Activated T-cell treated with anti-CD3 and anti-CD28 coated beads, Interleukin-2, amount 50 U/mL, for 72 hours (primary cell): ENCODE results near the gene FBXO31. TPM values are rescaled to one million over a fixed set of nuclear protein-coding genes. Genes with fewer than 3 reads are reported as not detected.
A peak's percentile ranks its signal among the peaks of the same experiment; 100 is the strongest.

Experiments
- ATAC-seq, 2 donors: fragments of 150-1000 bp; cut with Tn5 transposase; replicated peaks in 1 of 2; 2 replicates each; pipeline ENCODE4 v1.10.0; 2021; ENCODE audit warnings: moderate library complexity in 2 of 2, mild to moderate bottlenecking in 1 of 2
- DNase-seq, 2 donors: peaks; one replicate each; pipeline ENCODE4 v3.0.0; 2021 to 2022; ENCODE audit warnings: mixed read lengths in 1 of 2
- H3K27ac Mint-ChIP-seq: one replicate; pipeline ENCODE4 v1.8.0; 2022; ENCODE audit warnings: mild to moderate bottlenecking, moderate library complexity, mixed read lengths
- H3K27me3 Mint-ChIP-seq: one replicate; pipeline ENCODE4 v1.8.0; 2022; ENCODE audit warnings: low read depth, mixed read lengths
- H3K36me3 Mint-ChIP-seq, 2 donors: one replicate each; pipeline ENCODE4 v1.8.0; 2022; ENCODE audit warnings: mixed read lengths in 2 of 2, mild to moderate bottlenecking in 1 of 2; ENCODE audit not compliant: insufficient read depth in 2 of 2
- H3K4me1 Mint-ChIP-seq: one replicate; pipeline ENCODE4 v1.8.0; 2022; ENCODE audit warnings: low read depth, mixed read lengths
- H3K4me3 Mint-ChIP-seq, 2 donors: one replicate each; pipeline ENCODE4 v1.8.0; 2022; ENCODE audit warnings: mild to moderate bottlenecking in 2 of 2, mixed read lengths in 2 of 2, moderate library complexity in 2 of 2
- H3K9me3 Mint-ChIP-seq, 2 donors: one replicate each; pipeline ENCODE4 v1.8.0; 2022; ENCODE audit warnings: mixed read lengths in 2 of 2
- total RNA-seq, 2 donors: library from RNA; stranded (reverse); gene quantifications; one replicate each; pipeline ENCODE4 v1.2.3, GENCODE V29; 2022

Gene FBXO31
- total RNA-seq, 2 donors from 2014 or later = 33.7 to 36.8 TPM

DNA sequence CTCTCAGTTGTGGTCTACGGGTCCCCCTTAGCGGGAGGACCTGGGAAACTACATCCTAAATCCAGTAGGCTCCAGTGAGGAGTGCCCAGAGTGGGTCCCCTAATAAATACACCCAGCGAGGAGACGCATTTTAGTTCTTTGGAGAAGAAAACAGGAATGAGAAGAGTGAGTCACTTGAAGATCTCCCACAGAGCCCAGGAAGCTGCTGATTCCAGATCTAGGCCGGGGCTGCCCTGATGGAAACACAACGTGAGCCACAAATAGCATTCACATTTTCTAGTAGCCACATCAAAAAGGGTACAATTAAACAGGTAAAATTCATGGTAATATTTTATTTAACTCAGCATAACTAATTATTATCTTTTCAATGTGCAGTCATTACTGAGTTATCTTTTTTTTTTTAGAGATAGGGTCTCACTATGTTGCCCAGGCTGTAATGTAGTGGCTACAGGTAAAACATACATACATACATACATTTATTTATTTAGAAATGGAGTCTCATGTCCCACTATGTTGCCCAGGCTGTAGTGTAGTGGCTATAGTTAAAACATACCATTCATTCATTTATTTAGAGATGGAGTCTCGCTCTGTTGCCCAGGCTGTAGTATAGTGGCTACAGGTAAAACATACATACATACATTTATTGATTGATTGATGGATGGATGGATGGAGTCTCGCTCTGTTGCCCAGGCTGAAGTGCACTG lies 21.5 kb downstream of the FBXO31 start:
- DNase-seq = no peak
- H3K27ac Mint-ChIP-seq = no peak overlapping the region
- no peak for ATAC-seq
- H3K4me1 Mint-ChIP-seq = peaks cover 27% of the 10 kb centered on the region
- peaks cover 0 to 3% of the 10 kb centered on the region in 2 donors for H3K36me3 Mint-ChIP-seq
- no peak overlapping the region for H3K4me3 Mint-ChIP-seq
- no peaks in the 10 kb centered on the region for H3K27me3 Mint-ChIP-seq
- no peaks in the 10 kb centered on the region for H3K9me3 Mint-ChIP-seq

DNA sequence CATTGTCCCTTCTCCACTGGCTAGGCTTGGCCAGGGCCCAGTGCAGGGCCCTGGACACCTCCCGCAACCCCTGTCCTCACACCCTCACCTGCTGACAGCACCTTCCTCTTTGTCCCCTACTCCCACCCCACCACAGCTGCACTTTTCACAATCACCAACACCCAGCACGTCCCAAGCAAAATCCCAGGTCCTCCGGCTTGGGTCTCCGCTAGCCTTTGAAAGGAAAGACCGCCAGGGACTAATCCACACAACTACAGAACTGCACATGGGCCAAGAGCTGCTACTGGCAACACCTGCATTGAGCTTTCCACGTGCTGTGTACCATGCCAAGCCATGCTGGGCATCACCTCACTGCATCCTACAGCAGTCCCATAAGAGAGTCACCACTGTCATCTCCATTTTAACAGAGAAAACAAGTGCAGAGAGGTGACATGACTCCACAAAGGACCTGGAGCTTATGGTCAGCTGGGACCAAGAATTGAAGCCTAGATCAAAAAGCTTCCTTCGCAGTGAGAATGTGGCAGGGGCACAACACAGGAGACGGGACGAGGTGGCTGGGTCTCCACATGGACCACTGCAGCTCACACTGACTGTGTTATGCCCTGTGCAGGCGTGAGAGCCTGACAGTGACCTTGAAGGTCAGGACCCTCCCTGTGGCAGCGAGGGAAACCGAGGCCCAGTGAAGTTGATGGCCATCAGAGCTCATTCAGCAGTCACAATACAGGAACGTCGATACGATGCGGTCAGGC lies 22.5 kb downstream of the FBXO31 start:
- ATAC-seq (no peak), DNase-seq (no peak)
- H3K9me3 Mint-ChIP-seq = no peaks in the 10 kb centered on the region
- H3K27ac Mint-ChIP-seq = no peak overlapping the region
- no peak overlapping the region for H3K4me3 Mint-ChIP-seq
- H3K27me3 Mint-ChIP-seq = no peaks in the 10 kb centered on the region
- peaks cover 27% of the 10 kb centered on the region for H3K4me1 Mint-ChIP-seq
- peaks cover 0 to 3% of the 10 kb centered on the region in 2 donors for H3K36me3 Mint-ChIP-seq

DNA sequence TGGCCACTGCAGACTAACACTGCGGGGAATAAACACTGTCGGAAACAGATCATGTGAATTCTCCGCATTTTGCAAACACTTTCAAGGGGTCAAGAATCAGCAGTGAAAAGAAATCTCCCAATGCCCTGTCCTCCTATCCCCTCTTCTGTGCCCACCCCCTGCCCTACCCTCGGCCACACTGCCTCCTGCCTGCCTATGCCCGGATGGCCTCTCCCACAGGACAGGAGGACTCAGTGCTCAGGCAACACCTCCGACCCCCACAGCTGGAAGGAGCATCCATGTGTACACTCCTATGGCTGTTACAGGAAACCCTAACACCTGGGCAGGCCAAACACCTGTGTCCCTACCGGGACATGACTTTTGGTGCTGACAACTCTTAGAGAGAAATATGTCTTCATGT lies 24.5 kb downstream of the FBXO31 start:
- H3K27me3 Mint-ChIP-seq = no peaks in the 10 kb centered on the region
- H3K9me3 Mint-ChIP-seq = no peaks in the 10 kb centered on the region
- ATAC-seq = no peak
- peaks cover 14% of the 10 kb centered on the region for H3K4me1 Mint-ChIP-seq
- peaks cover 0 to 3% of the 10 kb centered on the region in 2 donors for H3K36me3 Mint-ChIP-seq
- peak overlapping the region; percentile 3 for H3K27ac Mint-ChIP-seq
- no peak for DNase-seq
- no peak overlapping the region for H3K4me3 Mint-ChIP-seq

DNA sequence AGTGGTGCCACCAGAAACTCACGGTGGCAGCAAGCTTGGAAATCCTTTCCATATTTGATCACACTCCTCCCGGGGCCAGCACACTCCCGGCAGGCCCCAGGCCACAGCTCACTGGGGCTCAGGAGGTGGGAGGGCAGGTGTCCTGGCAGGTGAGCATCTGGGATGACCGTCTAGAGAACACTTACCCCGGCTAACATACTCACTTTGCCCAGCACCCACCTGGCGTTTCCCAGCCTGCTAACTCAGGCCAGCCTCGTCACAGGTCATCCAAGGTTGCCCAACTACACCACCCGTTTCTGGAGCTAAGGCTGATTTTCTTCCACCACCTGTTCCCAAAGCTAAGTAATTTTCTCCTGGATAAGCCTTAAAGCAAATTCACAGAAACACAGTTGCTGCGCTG lies 24.9 kb downstream of the FBXO31 start:
- DNase-seq = no peak

DNA sequence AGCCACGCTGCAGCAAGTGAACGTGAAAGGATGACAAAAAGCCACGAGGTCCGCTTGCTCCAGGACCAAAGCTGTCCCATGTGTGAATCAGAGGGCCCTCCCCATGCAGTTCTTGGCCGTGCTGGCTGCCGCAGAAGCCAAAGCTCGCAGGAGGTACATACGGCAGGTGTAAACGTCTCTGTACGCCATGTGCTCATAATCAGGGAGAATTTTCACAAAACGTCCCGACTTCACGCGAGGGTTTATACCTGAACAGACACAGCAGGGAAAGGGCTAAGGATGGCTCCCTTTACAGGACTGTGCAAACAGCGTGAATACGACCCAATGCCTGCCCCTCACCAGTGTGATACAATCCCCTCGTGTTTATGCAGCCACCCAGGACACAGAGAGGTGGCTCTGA lies 25.3 kb downstream of the FBXO31 start:
- no peaks in the 10 kb centered on the region for H3K9me3 Mint-ChIP-seq
- H3K4me3 Mint-ChIP-seq = no peak overlapping the region
- H3K36me3 Mint-ChIP-seq = peaks cover 0 to 3% of the 10 kb centered on the region in 2 donors
- no peak for ATAC-seq
- no peak for DNase-seq
- H3K4me1 Mint-ChIP-seq = peaks cover 9% of the 10 kb centered on the region
- H3K27ac Mint-ChIP-seq = no peak overlapping the region
- H3K27me3 Mint-ChIP-seq = no peaks in the 10 kb centered on the region

More for the DNA sequence above, 24.9 kb downstream of the FBXO31 start:
- Mint-ChIP-seq H3K9me3 (no peaks in the 10 kb centered on the region), H3K4me3 (no peak overlapping the region), H3K27me3 (no peaks in the 10 kb centered on the region), H3K27ac (no peak overlapping the region), H3K36me3 (peaks cover 0 to 3% of the 10 kb centered on the region in 2 donors), H3K4me1 (peaks cover 13% of the 10 kb centered on the region)
- ATAC-seq = no peak

DNA sequence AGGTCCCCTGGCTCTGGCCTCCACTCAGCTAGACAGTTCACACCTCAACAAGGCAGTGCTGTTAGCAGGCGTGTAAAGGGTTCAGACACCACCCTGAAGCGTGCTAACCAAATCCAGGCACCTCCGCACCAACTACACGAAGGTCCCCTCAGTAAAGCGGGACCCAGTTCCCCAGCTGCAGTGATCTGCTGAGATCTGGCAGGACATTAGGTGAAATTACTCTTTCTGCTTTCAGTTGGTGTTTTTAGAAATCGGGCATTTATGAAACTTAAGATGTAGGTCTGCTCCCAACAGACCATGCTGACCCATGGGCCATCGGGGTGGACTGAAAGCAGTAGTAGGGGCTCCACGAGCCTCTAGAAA lies 27.1 kb downstream of the FBXO31 start:
- Mint-ChIP-seq H3K27ac (no peak overlapping the region), H3K36me3 (peaks cover 0 to 3% of the 10 kb centered on the region in 2 donors), H3K27me3 (no peaks in the 10 kb centered on the region), H3K9me3 (no peaks in the 10 kb centered on the region), H3K4me1 (peaks cover 9% of the 10 kb centered on the region), H3K4me3 (no peak overlapping the region)
- DNase-seq = no peak
- ATAC-seq = no peak

DNA sequence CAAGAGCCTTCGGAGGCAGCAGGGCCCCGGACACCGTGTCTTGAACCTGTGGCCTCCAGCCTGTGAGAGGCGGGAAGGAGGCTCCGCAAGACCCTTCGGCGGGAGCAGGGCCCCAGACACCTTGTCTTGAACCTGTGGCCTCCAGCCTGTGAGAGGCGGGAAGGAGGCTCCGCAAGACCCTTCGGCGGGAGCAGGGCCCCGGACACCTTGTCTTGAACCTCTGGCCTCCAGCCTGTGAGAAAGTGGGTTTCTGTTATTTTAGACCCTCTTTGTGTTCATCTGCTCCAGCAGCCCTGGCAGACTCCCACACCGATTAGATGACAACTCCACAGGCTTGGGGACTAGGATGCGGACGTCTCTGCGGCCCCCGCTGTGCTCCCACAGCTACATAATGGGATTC lies 30.0 kb downstream of the FBXO31 start:
- ATAC-seq (no peak), DNase-seq (no peak)
- no peak overlapping the region for H3K27ac Mint-ChIP-seq
- H3K4me1 Mint-ChIP-seq = no peaks in the 10 kb centered on the region
- H3K4me3 Mint-ChIP-seq = no peak overlapping the region
- H3K36me3 Mint-ChIP-seq = peaks cover 0 to 3% of the 10 kb centered on the region in 2 donors
- no peaks in the 10 kb centered on the region for H3K9me3 Mint-ChIP-seq
- no peaks in the 10 kb centered on the region for H3K27me3 Mint-ChIP-seq

DNA sequence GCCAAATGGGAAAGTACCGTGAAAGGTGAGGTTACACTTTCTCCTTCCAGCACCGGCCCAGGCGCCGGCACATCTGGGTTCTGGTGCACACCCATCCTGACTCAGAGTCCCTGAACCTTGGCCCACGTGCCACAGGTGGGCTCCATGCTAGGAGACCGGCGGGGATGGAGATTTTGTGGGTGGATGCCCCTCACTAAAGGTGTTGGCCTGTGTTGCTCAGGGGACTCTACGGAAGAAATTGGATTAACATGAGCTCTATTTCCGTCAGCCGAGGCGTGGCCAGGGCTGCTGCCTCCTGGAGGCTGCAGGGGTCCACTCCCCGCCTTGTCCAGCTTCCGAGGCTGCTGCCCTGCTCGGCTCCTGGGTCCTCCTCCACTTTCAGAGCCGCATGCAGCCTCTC lies 30.8 kb downstream of the FBXO31 start:
- H3K27me3 Mint-ChIP-seq = no peaks in the 10 kb centered on the region
- no peak overlapping the region for H3K4me3 Mint-ChIP-seq
- no peak overlapping the region for H3K27ac Mint-ChIP-seq
- DNase-seq (no peak), ATAC-seq (no peak)
- no peaks in the 10 kb centered on the region for H3K4me1 Mint-ChIP-seq
- H3K36me3 Mint-ChIP-seq = no peaks in the 10 kb centered on the region
- no peaks in the 10 kb centered on the region for H3K9me3 Mint-ChIP-seq

DNA sequence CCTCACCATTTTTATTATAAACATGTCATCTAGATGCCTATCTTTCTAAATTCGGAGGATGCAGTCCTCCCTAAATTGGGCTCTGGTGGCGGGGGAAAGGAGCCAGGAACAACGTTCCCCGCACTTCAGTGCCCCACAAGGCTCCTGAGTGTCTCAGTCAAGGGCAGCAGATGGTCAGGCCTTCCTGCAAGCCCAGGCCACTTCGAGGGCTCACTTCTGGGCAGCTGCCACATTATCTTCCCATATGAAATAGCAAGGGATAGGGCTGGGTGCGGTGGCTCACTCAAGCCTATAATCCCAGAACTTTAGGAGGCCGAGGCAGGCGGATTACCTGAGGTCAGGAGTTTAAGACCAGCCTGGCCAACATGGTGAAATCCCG lies 32.3 kb downstream of the FBXO31 start:
- Mint-ChIP-seq H3K4me1 (no peaks in the 10 kb centered on the region), H3K27ac (no peak overlapping the region), H3K4me3 (no peak overlapping the region), H3K36me3 (no peaks in the 10 kb centered on the region), H3K9me3 (no peaks in the 10 kb centered on the region), H3K27me3 (no peaks in the 10 kb centered on the region)
- ATAC-seq (no peak), DNase-seq (no peak)

DNA sequence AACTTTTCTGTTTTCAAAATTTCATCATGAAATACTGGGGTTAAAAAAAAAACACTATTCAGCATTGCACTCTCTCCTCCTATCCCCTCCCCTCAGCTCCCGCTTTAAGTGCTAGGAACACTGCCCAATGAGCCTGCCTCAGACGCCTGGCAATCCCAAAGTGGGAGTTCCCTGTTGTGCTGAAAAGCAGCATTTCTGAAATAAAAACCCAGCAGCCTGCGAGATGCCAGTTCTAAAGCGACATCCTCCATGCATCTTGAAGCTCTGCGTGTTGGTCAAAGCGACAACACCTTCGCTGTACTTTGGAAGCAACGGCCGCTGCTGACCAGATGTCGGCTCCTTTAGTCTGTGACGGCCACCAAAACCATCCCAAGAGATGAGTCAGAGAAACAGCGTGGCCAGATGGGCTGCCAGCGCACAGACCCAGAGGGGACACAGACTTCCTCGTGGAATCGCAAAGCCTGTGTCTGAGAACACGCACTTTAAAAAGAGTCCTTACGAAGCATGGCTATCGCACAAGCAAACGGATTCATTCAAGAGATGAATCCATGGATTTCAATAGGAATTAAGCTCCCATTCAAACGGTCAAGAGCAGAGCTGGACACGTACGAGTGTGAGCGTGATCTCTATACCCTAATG lies 32.8 kb downstream of the FBXO31 start:
- Mint-ChIP-seq H3K27ac (no peak overlapping the region), H3K4me3 (no peak overlapping the region), H3K9me3 (no peaks in the 10 kb centered on the region), H3K4me1 (peaks cover under 1% of the 10 kb centered on the region), H3K27me3 (no peaks in the 10 kb centered on the region), H3K36me3 (no peaks in the 10 kb centered on the region)
- DNase-seq (no peak), ATAC-seq (no peak)

DNA sequence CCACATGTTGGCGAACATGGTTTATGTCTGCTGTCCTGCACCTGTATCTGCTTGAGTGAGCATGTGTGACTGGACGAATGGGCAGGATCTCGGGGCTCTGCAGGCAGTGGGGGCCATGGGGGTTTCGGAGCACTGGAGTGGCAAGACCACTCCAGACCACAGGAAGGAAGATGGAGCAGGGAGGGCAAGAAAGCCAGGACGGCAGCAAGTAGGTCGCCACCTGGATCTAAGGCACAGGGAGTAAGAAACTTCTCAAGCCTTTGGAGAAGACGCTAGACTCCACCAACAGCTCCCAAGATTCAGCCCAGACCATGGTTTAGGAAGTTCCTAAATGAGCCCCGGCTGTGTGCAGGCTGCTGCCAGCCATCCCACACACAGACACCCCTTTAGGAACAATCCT lies 33.5 kb downstream of the FBXO31 start:
- no peak overlapping the region for H3K4me3 Mint-ChIP-seq
- no peak for ATAC-seq
- no peaks in the 10 kb centered on the region for H3K9me3 Mint-ChIP-seq
- H3K36me3 Mint-ChIP-seq = peaks cover 0 to 4% of the 10 kb centered on the region in 2 donors
- H3K27me3 Mint-ChIP-seq = no peaks in the 10 kb centered on the region
- no peak for DNase-seq
- H3K27ac Mint-ChIP-seq = no peak overlapping the region
- peaks cover 8% of the 10 kb centered on the region for H3K4me1 Mint-ChIP-seq

DNA sequence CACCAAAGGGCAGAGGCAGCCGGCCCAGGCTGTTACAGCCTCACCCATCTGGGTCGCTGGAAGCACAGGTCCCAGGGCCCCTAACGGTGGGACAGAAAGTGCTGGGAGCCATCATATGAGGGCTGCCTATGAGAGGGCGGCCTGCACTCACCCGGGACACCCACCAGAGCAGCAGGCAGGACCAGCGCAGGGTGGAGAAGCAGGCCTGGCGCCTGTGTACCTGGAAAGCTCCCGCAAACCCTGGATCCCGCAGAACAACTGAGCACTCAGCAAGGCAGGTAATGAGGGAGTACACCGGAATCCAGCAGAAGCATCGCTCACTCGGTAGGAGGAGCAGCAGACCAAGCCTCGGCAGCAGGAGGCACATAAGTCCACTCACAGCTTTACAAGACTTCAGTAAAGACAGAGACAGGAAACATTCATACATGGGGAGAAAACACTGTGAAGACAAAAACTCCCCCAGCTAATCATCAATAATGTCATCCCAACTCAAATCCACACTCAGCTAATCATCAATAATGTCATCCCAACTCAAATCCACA lies 34.9 kb downstream of the FBXO31 start:
- peak overlapping the region; percentile 66 for H3K27ac Mint-ChIP-seq
- peaks cover 0 to 10% of the 10 kb centered on the region in 2 donors for H3K36me3 Mint-ChIP-seq

DNA sequence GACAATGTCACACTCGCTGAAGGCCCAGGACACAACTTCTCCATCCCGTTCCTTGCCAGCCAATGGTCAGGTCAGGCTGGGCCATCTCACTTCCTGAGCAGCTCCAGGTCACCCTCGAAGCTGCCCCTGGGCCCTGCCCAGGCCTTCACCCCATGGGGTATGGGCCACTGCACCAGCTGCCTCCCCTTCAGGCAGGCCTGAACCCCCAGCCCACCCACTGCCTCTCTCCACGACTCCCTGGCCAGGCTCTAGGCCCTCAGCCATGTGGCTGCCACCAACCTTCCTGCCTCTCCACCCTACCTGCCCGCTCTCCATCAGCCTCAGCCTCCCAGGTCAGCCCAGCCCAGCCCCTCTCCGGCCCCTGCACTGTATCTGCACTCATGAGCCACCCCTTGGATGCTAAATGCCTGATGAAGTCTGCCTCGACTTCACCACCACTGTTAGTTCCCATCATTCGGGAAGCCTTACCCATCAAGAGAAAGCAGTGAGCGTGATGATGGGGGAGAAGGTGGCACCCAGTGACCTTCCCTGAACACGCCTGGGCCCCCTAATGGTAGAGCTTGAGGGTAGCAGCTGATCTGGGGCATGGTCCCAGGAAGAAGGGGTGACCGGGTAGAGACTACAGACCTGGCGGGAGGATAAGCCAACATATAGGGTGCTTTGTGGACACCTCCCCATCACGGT lies 35.5 kb downstream of the FBXO31 start:
- H3K36me3 Mint-ChIP-seq = peaks cover 0 to 12% of the 10 kb centered on the region in 2 donors
- DNase-seq = no peak
- peaks cover 12% of the 10 kb centered on the region for H3K4me1 Mint-ChIP-seq

More for the DNA sequence above, 34.9 kb downstream of the FBXO31 start:
- no peaks in the 10 kb centered on the region for H3K9me3 Mint-ChIP-seq
- H3K4me3 Mint-ChIP-seq = no peak overlapping the region
- H3K27me3 Mint-ChIP-seq = no peaks in the 10 kb centered on the region
- DNase-seq (no peak), ATAC-seq (no peak)
- peaks cover 12% of the 10 kb centered on the region for H3K4me1 Mint-ChIP-seq

More for the DNA sequence above, 35.5 kb downstream of the FBXO31 start:
- no peaks in the 10 kb centered on the region for H3K27me3 Mint-ChIP-seq
- no peaks in the 10 kb centered on the region for H3K9me3 Mint-ChIP-seq
- no peak overlapping the region for H3K27ac Mint-ChIP-seq
- no peak for ATAC-seq
- H3K4me3 Mint-ChIP-seq = no peak overlapping the region
